ENCODE data around the gene TMCO5A.

The TMCO5A gene

GRCh38 chr15:37902126-37902525, 32.3 kb upstream of the TMCO5A start:
- DNase-seq (ENCODE audit: low spot score), result no peak
- TF ChIP-seq CTCF (IDR thresholded peaks at IDR 0.05; ENCODE audit: extremely low read depth, missing control alignments), result no peak

GRCh38 chr15:37903919-37904625, 30.4 kb upstream of the TMCO5A start:
- no peak for DNase-seq (ENCODE audit: low spot score)
- TF ChIP-seq CTCF (IDR thresholded peaks at IDR 0.05; ENCODE audit: extremely low read depth, missing control alignments), result no peak

GRCh38 chr15:37907136-37907535, 27.3 kb upstream of the TMCO5A start:
- no peak for DNase-seq (ENCODE audit: low spot score)
- TF ChIP-seq CTCF (IDR thresholded peaks at IDR 0.05; ENCODE audit: extremely low read depth, missing control alignments), result no peak

GRCh38 chr15:37921527-37922385, 12.7 kb upstream of the TMCO5A start:
- no peak for TF ChIP-seq CTCF (IDR thresholded peaks at IDR 0.05; ENCODE audit: extremely low read depth, missing control alignments)
- DNase-seq (ENCODE audit: low spot score), result no peak

- DNase-seq (ENCODE audit: low spot score), result no peak
- TF ChIP-seq CTCF (IDR thresholded peaks at IDR 0.05; ENCODE audit: extremely low read depth, missing control alignments), result no peak
These were observed 8.3 kb upstream of the TMCO5A start for GRCh38 chr15:37926136-37926535.

- no peak for TF ChIP-seq CTCF (IDR thresholded peaks at IDR 0.05; ENCODE audit: extremely low read depth, missing control alignments)
- DNase-seq (ENCODE audit: low spot score), result no peak
These were observed 5.2 kb upstream of the TMCO5A start for GRCh38 chr15:37929238-37929637.

- TF ChIP-seq CTCF (IDR thresholded peaks at IDR 0.05; ENCODE audit: extremely low read depth, missing control alignments), result no peak
- no peak for DNase-seq (ENCODE audit: low spot score)
These were observed 3.1 kb upstream of the TMCO5A start for GRCh38 chr15:37931321-37931720.

Data from GM20000 (cell line).